Measurements from ENCODE around the gene GPR150. TPM values are rescaled to one million over a fixed set of nuclear protein-coding genes. Genes with fewer than 3 reads are reported as not detected.

GPR150 gene
- polyA plus RNA-seq, 1 donor (not counting 4 experiments of a cell fraction or from before 2014, with no cell fraction given): 0.07 TPM

DNA sequence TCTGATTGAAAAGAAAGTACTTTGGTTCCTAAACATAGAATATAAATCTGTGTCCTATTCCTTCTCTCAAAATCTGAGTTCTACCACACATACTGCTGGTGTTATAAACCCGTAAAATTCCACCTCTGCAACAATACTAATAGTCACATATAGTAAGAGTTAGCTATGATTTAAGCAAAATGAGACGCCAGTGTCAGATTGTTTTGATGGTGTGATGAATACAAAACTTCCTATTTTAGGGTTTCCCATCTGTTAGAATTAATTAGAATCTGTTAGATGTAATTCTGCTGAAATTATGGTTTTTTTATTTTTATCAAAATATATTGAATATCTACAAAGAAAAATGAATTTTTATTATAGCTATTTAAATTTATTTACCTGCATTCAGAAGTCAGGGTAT lies 38.3 kb upstream of the GPR150 start:
- no peak overlapping the region for H3K9ac ChIP-seq (ENCODE audit: control insufficient read depth, extremely low read depth, insufficient read depth, low read length)
- no peak overlapping the region for H3K27ac ChIP-seq (ENCODE audit: control insufficient read depth, insufficient read depth, low read length)
- H3K9me1 ChIP-seq (ENCODE audit: control insufficient read depth, extremely low read depth, insufficient read depth, low read length): no peaks in the 10 kb centered on the region
- no peaks in the 10 kb centered on the region for H3K9me3 ChIP-seq (ENCODE audit: control insufficient read depth, low read depth, low read length)
- H3K36me3 ChIP-seq (ENCODE audit: control insufficient read depth in 2 of 2, extremely low read depth in 1 of 2, insufficient read depth in 2 of 2, low read length in 2 of 2): no peaks in the 10 kb centered on the region
- H3K4me1 ChIP-seq (ENCODE audit: control insufficient read depth, extremely low read depth, insufficient read depth, low read length): no peaks in the 10 kb centered on the region
- TF ChIP-seq, protein P1, sequence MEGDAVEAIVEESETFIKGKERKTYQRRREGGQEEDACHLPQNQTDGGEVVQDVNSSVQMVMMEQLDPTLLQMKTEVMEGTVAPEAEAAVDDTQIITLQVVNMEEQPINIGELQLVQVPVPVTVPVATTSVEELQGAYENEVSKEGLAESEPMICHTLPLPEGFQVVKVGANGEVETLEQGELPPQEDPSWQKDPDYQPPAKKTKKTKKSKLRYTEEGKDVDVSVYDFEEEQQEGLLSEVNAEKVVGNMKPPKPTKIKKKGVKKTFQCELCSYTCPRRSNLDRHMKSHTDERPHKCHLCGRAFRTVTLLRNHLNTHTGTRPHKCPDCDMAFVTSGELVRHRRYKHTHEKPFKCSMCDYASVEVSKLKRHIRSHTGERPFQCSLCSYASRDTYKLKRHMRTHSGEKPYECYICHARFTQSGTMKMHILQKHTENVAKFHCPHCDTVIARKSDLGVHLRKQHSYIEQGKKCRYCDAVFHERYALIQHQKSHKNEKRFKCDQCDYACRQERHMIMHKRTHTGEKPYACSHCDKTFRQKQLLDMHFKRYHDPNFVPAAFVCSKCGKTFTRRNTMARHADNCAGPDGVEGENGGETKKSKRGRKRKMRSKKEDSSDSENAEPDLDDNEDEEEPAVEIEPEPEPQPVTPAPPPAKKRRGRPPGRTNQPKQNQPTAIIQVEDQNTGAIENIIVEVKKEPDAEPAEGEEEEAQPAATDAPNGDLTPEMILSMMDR (optimal IDR thresholded peaks at IDR 0.05 in 1 of 3, IDR thresholded peaks at IDR 0.05 in 1 of 3, conservative IDR thresholded peaks at IDR 0.05 in 1 of 3; ENCODE audit: extremely low read depth in 1 of 3, insufficient read depth in 2 of 3, low read length in 3 of 3): no peak
- TF ChIP-seq EZH2 (IDR thresholded peaks at IDR 0.05; ENCODE audit: low read length): no peak
- H3K4me3 ChIP-seq (ENCODE audit: control insufficient read depth in 2 of 3, extremely low read depth in 1 of 3, insufficient read depth in 2 of 3, low read depth in 1 of 3, low read length in 3 of 3): no peak overlapping the region
- H3K4me2 ChIP-seq (ENCODE audit: control insufficient read depth, extremely low read depth, insufficient read depth, low read depth, low read length): no peak overlapping the region
- H3K27me3 ChIP-seq (ENCODE audit: control insufficient read depth, extremely low read depth, insufficient read depth, low read length): no peaks in the 10 kb centered on the region
- H2AFZ ChIP-seq (ENCODE audit: control insufficient read depth, low read length): no peak overlapping the region
- dilution Hi-C loops (cut with MboI; ENCODE audit: extremely low pct_ligation_motif_present, low sequenced_read_pairs): no loop called here
- no peaks in the 10 kb centered on the region for H3K79me2 ChIP-seq (ENCODE audit: control insufficient read depth, insufficient read depth, low read length)
- FAIRE-seq (no peak), DNase-seq (ENCODE audit: low read depth, low spot score) (no peak)
- no peaks in the 10 kb centered on the region for H4K20me1 ChIP-seq (ENCODE audit: control insufficient read depth, extremely low read depth, insufficient read depth, low read length)

DNA sequence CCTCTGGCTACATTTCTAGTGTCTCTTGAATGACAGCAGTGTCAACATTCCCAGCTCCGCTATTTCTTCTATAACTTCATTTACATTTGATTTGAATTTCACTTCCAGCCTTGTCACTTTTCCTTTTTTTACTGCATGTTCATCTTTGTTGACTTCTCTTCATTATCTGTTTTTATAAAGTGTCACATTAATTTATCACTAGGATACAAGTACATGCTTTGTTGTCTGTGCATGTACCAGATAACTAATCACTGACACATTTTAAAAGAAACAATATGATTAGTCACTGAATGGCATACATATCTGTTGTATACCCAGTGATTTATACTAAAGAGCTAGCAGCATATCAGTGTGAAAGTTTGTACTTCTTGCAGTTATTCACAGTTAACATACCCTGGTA lies 35.9 kb upstream of the GPR150 start:
- Histone ChIP-seq H3K79me2 (ENCODE audit: control insufficient read depth, insufficient read depth, low read length) (no peaks in the 10 kb centered on the region), H3K4me2 (ENCODE audit: control insufficient read depth, extremely low read depth, insufficient read depth, low read depth, low read length) (no peak overlapping the region), H2AFZ (ENCODE audit: control insufficient read depth, low read length) (no peak overlapping the region), H3K27ac (ENCODE audit: control insufficient read depth, insufficient read depth, low read length) (no peak overlapping the region), H3K9me1 (ENCODE audit: control insufficient read depth, extremely low read depth, insufficient read depth, low read length) (no peaks in the 10 kb centered on the region), H3K9me3 (ENCODE audit: control insufficient read depth, low read depth, low read length) (no peaks in the 10 kb centered on the region), H4K20me1 (ENCODE audit: control insufficient read depth, extremely low read depth, insufficient read depth, low read length) (no peaks in the 10 kb centered on the region), H3K36me3 (ENCODE audit: control insufficient read depth in 2 of 2, extremely low read depth in 1 of 2, insufficient read depth in 2 of 2, low read length in 2 of 2) (no peaks in the 10 kb centered on the region), H3K9ac (ENCODE audit: control insufficient read depth, extremely low read depth, insufficient read depth, low read length) (no peak overlapping the region), H3K4me1 (ENCODE audit: control insufficient read depth, extremely low read depth, insufficient read depth, low read length) (no peaks in the 10 kb centered on the region), H3K27me3 (ENCODE audit: control insufficient read depth, extremely low read depth, insufficient read depth, low read length) (no peaks in the 10 kb centered on the region), H3K4me3 (ENCODE audit: control insufficient read depth in 2 of 3, extremely low read depth in 1 of 3, insufficient read depth in 2 of 3, low read depth in 1 of 3, low read length in 3 of 3) (no peak overlapping the region)
- DNase-seq (ENCODE audit: low read depth, low spot score) (no peak), FAIRE-seq (no peak)
- dilution Hi-C loops (cut with MboI; ENCODE audit: extremely low pct_ligation_motif_present, low sequenced_read_pairs): no loop called here
- TF ChIP-seq EZH2 (IDR thresholded peaks at IDR 0.05; ENCODE audit: low read length): no peak
- TF ChIP-seq, protein P1 (optimal IDR thresholded peaks at IDR 0.05 in 1 of 3, IDR thresholded peaks at IDR 0.05 in 1 of 3, conservative IDR thresholded peaks at IDR 0.05 in 1 of 3; ENCODE audit: extremely low read depth in 1 of 3, insufficient read depth in 2 of 3, low read length in 3 of 3): no peak

Measured in keratinocyte (primary cell).